A549 (cell line): Measurements from ENCODE around the gene CRTC2.

ENCODE experiments used
- CBX2 ChIP-seq: fragments of 200-600 bp; sonication (generic); IDR thresholded peaks from 2 replicates; pipeline ENCODE4 v1.6.1; 2016; ENCODE audit warnings: low read depth, mild to moderate bottlenecking, borderline replicate concordance
- CTCF ChIP-seq: fragments of >200 bp; sonication (Bioruptor Twin); formaldehyde crosslinking; IDR thresholded peaks from 3 replicates; pipeline ENCODE4 v1.5.1; 2016
- JUN ChIP-seq, 2 experiments: fragments of >200 bp; sonication (Bioruptor Twin); formaldehyde crosslinking; IDR thresholded peaks; 2 replicates in 1 of 2; 3 replicates in 1 of 2; pipeline ENCODE4 v1.6.1; 2016 to 2017
- NR3C1 ChIP-seq: fragments of >200 bp; sonication (Bioruptor Twin); formaldehyde crosslinking; IDR thresholded peaks from 3 replicates; pipeline ENCODE4 v1.6.1; 2017
- POLR2A ChIP-seq: IDR thresholded peaks from 2 replicates; pipeline ENCODE4 v1.6.1; 2012; ENCODE audit warnings: mild to moderate bottlenecking, low read length
- POLR2AphosphoS2 ChIP-seq: conservative IDR thresholded peaks from 2 replicates; pipeline ENCODE4 v1.6.1; 2012; ENCODE audit warnings: low read length, improper control_type of control experiment, inconsistent platforms
- RCOR1 ChIP-seq: fragments of 150-350 bp; IDR thresholded peaks from 2 replicates; pipeline ENCODE4 v1.6.1; 2014; ENCODE audit warnings: antibody characterized with exemption, low read length, low read depth
- USF2 ChIP-seq: fragments of 450-650 bp; IDR thresholded peaks from 2 replicates; pipeline ENCODE4 v1.6.1; 2014; ENCODE audit warnings: antibody characterized with exemption
- TF ChIP-seq, protein P1 (sequence below): fragments of >200 bp; sonication (Bioruptor Twin); formaldehyde crosslinking; IDR thresholded peaks from 3 replicates; pipeline ENCODE4 v1.6.1; 2016
- TF ChIP-seq, protein P2 (sequence below): fragments of 200-600 bp; sonication (generic); IDR thresholded peaks from 2 replicates; pipeline ENCODE4 v1.6.1; 2016; ENCODE audit warnings: antibody characterized with exemption, mild to moderate bottlenecking, moderate library complexity
- TF ChIP-seq, protein P3 (sequence below): IDR thresholded peaks from 2 replicates; pipeline ENCODE4 v1.6.1; 2012

DNA sequence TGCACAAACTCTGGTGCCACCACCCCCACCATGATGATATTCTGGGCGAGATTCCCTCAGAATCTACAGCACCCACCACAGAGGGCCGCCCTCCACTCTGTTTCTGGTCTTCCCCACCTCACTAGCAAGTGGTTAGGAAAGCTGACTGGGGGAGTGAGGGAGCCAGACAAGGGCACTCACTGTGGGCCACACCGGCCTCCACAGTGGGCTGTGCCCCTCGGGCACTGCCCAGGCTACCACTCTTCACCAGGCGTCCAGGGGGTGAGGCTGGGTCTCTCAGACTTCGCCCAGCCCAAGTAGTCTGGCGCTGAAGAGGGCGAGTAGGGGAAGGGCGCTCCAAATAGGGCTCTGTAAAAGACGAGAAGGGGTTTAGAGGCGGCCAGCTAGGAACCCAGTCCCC lies 24.5 kb downstream of the CRTC2 start:
- TF ChIP-seq, protein P1, sequence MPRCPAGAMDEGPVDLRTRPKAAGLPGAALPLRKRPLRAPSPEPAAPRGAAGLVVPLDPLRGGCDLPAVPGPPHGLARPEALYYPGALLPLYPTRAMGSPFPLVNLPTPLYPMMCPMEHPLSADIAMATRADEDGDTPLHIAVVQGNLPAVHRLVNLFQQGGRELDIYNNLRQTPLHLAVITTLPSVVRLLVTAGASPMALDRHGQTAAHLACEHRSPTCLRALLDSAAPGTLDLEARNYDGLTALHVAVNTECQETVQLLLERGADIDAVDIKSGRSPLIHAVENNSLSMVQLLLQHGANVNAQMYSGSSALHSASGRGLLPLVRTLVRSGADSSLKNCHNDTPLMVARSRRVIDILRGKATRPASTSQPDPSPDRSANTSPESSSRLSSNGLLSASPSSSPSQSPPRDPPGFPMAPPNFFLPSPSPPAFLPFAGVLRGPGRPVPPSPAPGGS, result no peak
- TF ChIP-seq, protein P2, sequence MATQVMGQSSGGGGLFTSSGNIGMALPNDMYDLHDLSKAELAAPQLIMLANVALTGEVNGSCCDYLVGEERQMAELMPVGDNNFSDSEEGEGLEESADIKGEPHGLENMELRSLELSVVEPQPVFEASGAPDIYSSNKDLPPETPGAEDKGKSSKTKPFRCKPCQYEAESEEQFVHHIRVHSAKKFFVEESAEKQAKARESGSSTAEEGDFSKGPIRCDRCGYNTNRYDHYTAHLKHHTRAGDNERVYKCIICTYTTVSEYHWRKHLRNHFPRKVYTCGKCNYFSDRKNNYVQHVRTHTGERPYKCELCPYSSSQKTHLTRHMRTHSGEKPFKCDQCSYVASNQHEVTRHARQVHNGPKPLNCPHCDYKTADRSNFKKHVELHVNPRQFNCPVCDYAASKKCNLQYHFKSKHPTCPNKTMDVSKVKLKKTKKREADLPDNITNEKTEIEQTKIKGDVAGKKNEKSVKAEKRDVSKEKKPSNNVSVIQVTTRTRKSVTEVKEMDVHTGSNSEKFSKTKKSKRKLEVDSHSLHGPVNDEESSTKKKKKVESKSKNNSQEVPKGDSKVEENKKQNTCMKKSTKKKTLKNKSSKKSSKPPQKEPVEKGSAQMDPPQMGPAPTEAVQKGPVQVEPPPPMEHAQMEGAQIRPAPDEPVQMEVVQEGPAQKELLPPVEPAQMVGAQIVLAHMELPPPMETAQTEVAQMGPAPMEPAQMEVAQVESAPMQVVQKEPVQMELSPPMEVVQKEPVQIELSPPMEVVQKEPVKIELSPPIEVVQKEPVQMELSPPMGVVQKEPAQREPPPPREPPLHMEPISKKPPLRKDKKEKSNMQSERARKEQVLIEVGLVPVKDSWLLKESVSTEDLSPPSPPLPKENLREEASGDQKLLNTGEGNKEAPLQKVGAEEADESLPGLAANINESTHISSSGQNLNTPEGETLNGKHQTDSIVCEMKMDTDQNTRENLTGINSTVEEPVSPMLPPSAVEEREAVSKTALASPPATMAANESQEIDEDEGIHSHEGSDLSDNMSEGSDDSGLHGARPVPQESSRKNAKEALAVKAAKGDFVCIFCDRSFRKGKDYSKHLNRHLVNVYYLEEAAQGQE, result no peak
- TF ChIP-seq CTCF (no peak), POLR2A (no peak), JUN (IDR thresholded peaks at IDR 0.05) (no peak), USF2 (no peak), RCOR1 (no peak), POLR2AphosphoS2 (no peak), NR3C1 (no peak), CBX2 (no peak)
- TF ChIP-seq, protein P3, sequence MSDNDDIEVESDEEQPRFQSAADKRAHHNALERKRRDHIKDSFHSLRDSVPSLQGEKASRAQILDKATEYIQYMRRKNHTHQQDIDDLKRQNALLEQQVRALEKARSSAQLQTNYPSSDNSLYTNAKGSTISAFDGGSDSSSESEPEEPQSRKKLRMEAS, result no peak
